ENCODE measurements around the gene SAMD9. TPM values are rescaled to one million over a fixed set of nuclear protein-coding genes. Genes with fewer than 3 reads are reported as not detected.

The SAMD9 gene
- polyA plus RNA-seq, 2 of the 4 experiments (the other 2 are of a cell fraction): 4.7 to 5.6 TPM

GRCh38 chr7:93140582-93141191 is 22.9 kb upstream of the SAMD9 start:
- WGBS (ENCODE audit: missing lambda C conversion rate): 79% methylated on average over 3 of the region's 3 CpGs
- Histone ChIP-seq H3K4me1 (no peaks in the 10 kb centered on the region), H3K4me3 (no peak overlapping the region), H3K4me2 (no peak overlapping the region), H3K9me3 (no peaks in the 10 kb centered on the region), H3K27ac (no peak overlapping the region)
- DNase-seq (ENCODE audit: low read depth in 1 of 2, low spot score in 1 of 2) (no peak), FAIRE-seq (no peak), ATAC-seq (no peak)
- no peak for TF ChIP-seq ATOH8 (CRISPR knock-in tag; IDR thresholded peaks at IDR 0.05; ENCODE audit: low read depth)
- TF ChIP-seq RFX5 (IDR thresholded peaks at IDR 0.05): no peak
- no peak for TF ChIP-seq EHMT2 (IDR thresholded peaks at IDR 0.05; ENCODE audit: low read depth)
- no peak for TF ChIP-seq HOXB13 (CRISPR knock-in tag; IDR thresholded peaks at IDR 0.05; ENCODE audit: low read depth)
- no peak for TF ChIP-seq ELK1 (IDR thresholded peaks at IDR 0.05; ENCODE audit: low read depth, low read length)
- no peak for TF ChIP-seq JUNB (IDR thresholded peaks at IDR 0.05)
- TF ChIP-seq PHF8 (IDR thresholded peaks at IDR 0.05; ENCODE audit: borderline replicate concordance, low read depth): no peak
- no peak for TF ChIP-seq SREBF2 (IDR thresholded peaks at IDR 0.05)
- no peak for TF ChIP-seq ZSCAN20 (CRISPR knock-in tag; IDR thresholded peaks at IDR 0.05)
- TF ChIP-seq FOSL2 (IDR thresholded peaks at IDR 0.05): no peak
- TF ChIP-seq FOSL2 (CRISPR knock-in tag; IDR thresholded peaks at IDR 0.05): no peak
- no peak for TF ChIP-seq TP53 (CRISPR knock-in tag; IDR thresholded peaks at IDR 0.05)
- no peak for TF ChIP-seq CHD2 (IDR thresholded peaks at IDR 0.05; ENCODE audit: low read length, partially characterized antibody)
- no peak for TF ChIP-seq ZNF302 (CRISPR knock-in tag; IDR thresholded peaks at IDR 0.05)
- TF ChIP-seq HDAC2 (IDR thresholded peaks at IDR 0.05): no peak
- TF ChIP-seq FOXS1 (CRISPR knock-in tag; IDR thresholded peaks at IDR 0.05): no peak
- TF ChIP-seq MAX (IDR thresholded peaks at IDR 0.05): no peak
- no peak for TF ChIP-seq REST (IDR thresholded peaks at IDR 0.05)
- ChIA-PET POLR2A (no interaction called here), CTCF (no interaction called here)

- H3K4me2 ChIP-seq: no peak overlapping the region
- TF ChIP-seq MAFK (IDR thresholded peaks at IDR 0.05; ENCODE audit: partially characterized antibody) (no peak), USF2 (IDR thresholded peaks at IDR 0.05) (no peak), REST (IDR thresholded peaks at IDR 0.05) (no peak), RFX5 (IDR thresholded peaks at IDR 0.05) (no peak), ATOH8 (CRISPR knock-in tag; IDR thresholded peaks at IDR 0.05; ENCODE audit: low read depth) (no peak), E2F6 (IDR thresholded peaks at IDR 0.05; ENCODE audit: borderline replicate concordance, low read depth) (no peak)
- H3K4me3 ChIP-seq: no peak overlapping the region
- DNase-seq (ENCODE audit: low read depth in 1 of 2, low spot score in 1 of 2) (no peak), FAIRE-seq (no peak), ATAC-seq (no peak)
- H3K9me3 ChIP-seq: 0 out of 3 replicates have a peak, but pooled peaks cover 7% of the 10 kb centered on the region
- POLR2A ChIA-PET: no interaction called here
- H3K4me1 ChIP-seq: no peaks in the 10 kb centered on the region
- CTCF ChIA-PET: no interaction called here
- no peak overlapping the region for H3K27ac ChIP-seq
- 71% methylated on average over 4 of the region's 4 CpGs for WGBS (ENCODE audit: missing lambda C conversion rate)
Measured at GRCh38 chr7:93138576-93138975, 20.8 kb upstream of the SAMD9 start.

All from A549 (cell line).